ENCODE results near the gene ZDHHC9.

ZDHHC9 gene

DNA sequence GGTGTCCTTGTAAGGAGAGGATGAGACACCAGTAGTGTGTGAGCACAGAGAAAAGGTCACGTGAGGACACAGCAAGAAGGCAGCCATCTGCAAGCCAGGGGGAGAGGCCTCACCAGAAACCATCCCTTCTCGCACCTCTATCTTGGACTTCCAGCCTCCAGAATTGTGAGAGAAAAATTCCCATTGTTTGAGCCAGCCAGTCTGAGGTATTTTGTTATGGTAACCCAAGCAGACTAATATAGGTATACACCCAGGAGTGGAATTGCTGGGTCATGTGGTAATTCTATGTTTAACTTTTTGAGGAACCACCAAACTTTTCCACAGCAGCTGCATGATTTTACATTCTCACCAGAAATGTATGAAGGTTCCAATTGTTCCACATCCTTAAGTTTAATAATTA, 25.6 kb downstream of the ZDHHC9 start:
- DNase-seq (ENCODE audit: low spot score), result no peak

DNA sequence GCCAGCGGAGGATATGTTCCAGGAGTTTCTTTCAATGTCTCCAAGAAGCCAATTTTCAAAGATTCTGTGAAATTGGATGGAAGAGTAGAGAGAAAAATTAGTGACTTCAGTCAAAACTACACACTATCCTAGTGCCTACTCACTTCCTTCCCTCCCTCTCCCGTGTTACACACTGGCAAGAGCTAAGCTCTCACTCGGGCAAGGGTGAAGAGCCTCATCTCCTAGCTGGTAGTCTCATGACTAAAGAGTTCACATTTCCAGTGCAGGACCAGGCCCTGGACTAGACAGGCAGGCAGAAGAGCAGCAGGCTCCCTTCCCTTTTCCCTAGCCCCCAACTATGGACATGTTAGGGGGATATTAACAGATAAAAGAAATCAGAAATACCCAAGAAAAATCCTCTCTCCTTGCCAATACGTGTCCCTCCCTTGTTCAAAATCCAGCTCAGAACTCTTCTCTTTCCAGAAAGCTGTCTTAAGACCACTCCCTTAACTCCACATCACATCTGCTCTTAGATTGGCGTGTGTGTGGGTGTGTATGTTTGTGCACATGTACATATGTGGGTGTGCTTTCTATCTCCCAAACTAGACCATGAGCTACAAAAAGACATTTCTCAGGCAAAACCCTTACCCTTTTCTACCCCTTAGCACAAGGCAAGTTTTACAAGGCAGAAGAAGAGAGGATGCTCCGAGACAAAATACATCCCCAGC, 29.9 kb downstream of the ZDHHC9 start:
- DNase-seq (ENCODE audit: low spot score), result no peak

DNA sequence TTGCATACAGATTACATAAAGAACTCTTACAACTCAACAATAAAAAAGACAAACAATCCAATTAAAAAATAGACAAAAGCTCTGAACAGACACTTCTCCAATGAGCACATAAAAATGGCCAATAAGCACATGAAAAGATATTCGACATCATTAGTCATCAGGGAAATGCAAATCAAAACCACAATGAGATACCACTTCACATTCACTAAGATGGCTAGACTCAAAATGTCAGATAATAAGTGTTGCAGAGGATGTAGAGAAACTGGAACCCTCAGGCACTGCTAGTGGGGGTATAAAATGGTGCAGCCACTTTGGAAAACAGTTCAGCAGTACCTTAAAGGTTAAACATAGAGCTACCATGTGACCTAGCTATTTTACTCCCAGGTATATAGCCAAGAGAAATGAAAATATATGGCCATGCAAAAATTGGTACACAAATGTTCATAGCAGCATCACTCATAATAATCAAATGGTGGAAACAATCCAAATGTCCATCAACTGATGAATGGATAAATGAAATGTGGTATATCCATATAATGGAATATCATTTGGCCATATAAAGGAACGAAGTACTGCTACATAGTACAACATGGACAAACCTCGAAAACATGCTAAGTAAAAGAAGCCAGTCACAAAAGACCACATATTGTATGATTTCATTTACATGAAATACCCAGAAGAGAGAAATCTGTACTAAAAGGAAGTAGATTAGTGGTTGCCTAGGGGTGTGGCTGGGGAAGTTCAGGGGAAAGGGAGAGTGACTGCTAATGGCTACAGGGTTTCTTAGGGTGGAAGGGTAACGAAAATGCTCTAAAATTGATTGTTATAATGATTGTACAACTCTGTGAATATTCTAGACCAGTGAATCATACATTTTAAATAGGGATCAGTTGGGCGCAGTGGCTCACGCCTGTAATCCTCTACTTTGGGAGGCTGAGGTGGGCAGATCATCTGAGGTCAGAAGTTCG, 34.6 kb downstream of the ZDHHC9 start:
- DNase-seq (ENCODE audit: low spot score), result no peak

DNA sequence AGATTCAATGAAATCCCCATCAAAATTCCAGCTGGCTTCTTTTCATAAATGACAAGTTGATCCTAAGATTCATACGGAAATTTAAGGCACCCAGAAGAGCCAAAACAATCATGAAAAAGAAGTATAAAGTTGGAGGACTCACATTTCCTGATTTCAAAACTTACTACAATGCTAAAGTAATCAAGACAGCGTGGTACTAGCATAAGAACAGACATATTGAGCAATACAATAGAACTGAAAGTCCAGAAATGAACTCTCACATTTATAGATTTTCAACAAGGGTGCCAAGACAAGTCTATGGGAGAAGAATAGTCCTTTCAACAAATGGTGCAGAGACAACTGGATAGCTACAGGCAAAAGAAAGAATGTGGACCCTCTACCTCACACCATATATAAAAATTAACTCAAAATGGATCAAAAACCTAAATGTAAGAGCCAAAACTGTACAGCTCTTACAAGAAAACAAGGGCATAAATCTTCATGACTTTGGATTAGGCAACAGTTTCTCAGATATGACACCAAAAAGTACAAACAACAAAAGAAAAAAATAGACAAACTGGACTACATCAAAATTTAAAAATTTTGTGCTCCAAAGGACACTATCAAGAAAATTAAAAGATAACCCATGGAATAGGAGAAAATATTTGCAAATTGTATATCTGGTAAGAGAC, 35.4 kb downstream of the ZDHHC9 start:
- no peak for DNase-seq (ENCODE audit: low spot score)

DNA sequence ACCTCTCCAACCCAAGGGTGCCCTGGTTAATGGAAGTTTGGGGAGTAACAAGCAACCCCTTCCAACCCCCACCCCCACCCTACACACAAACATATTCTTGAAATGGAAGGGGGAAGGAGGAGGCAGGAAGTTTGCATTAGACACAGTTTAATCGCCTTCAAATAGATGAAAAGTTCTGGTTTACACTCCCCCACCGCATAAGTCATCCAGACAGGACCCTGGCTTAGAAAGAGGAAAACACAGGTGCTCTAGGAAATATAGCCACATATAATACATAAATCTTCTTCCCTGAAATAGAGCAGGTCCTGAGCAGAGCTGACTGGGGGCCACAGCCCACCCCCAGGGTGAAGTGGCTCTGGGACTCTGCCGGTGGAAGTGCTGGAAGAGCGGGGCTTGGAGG, 38.9 kb downstream of the ZDHHC9 start:
- DNase-seq (ENCODE audit: low spot score), result no peak

DNA sequence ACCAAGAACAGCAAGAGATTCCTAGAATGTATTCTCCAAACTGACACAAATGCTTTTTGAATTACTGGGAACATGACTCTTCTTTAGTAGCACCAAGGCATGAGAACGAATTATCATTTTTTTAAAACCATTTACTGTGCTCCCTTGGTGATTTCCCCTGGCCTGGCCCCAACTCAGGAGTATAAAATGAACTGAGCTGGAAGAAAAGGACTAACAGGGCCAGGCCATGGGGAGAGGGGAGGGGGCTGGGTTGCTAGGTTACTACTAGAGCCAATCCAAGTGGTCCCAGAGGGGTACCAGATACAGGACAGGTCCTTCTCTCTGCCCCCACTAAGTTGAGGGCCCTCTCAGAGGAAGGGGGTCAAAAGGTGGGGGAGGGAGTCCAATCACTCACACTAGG, 40.8 kb downstream of the ZDHHC9 start:
- DNase-seq (ENCODE audit: low spot score), result no peak

DNA sequence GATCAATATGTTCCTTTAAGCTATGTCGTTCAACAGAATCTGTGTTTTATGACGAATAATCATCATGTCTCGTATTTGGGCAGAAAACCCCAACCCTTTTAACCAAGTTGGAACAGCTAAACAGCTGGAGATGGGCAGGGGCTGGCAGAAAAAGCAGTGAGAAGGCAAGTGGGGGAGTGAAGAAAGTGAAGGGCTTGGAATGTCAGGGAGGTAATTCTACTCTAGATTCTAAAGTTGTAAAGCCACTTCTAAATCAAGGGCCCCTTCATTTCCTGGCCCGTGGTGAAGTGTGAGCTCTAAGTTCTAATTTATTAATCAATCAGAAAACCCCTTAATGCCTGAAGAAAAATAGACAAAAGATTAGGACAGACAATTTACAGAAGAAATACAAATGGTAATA, 43.5 kb downstream of the ZDHHC9 start:
- no peak for DNase-seq (ENCODE audit: low spot score)

DNA sequence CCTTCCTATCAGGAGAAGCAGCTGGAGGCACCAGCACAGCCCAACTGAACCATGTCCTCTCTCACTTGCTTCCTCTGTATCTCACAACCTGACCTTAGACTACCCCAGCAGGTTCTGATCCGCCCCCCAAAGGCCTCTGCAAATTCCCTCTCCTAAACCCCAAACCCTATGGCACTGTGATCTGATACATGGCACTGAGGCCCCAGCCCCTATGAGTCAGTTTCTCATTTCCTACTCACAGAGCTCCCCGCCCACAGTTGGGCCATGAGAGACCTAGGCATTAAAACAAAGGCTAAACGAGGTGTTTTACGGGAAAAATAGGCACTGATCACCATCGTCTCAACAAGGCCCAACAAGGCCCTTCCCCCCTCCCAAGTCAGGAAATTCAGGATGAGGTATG, 44.8 kb downstream of the ZDHHC9 start:
- no peak for DNase-seq (ENCODE audit: low spot score)

DNA sequence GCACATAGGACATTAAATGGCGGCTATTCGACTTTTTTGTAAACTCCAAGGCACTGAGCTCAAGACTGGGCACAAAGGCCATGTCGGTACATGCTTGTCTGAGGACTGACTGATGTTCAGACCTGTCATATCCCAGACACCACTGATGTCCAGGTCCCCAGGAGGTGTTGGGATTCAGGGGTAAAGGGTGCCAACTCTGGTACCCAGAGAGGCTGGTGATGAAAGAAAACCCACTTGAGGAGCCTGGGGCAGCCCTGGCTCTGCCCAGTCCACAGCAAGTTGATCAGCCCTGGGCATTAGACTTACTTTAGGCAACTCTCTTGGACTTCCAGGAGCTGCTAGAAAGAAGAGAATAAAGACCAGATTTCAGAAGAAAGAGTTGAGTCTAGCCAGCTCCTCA, 45.2 kb downstream of the ZDHHC9 start:
- no peak for DNase-seq (ENCODE audit: low spot score)

DNA sequence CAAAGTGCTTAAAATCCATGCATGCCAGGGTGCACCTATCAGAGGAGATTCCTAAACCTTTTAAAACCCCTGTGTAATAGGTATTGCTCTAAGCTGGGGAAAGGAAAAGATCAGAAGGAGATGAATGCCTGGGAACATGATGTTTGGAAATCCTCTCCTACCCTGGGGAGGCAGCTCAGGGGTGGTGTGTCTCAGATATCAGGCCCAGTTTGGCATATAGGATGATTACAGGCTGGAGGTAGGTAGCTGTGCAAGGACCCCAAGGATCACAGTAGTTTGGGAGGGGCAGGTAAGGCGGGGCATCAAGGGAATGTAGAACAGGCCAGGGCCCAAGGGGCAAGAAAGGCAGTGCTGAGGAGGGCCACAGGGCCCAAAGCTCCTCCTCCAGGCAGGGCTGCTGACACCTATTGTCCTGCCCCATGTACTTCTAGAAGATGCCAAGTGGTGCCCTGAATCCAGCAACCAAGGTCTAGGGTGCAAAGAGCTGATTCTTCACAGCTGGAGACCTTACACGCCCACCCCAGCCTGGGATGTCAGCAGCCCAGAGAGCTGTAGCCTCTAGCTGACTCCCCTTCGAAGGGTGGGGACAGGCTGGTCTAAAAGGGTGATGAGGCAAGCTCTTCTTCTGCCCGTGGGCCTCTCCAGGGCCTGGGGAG, 46.3 kb downstream of the ZDHHC9 start:
- no peak for DNase-seq (ENCODE audit: low spot score)

DNA sequence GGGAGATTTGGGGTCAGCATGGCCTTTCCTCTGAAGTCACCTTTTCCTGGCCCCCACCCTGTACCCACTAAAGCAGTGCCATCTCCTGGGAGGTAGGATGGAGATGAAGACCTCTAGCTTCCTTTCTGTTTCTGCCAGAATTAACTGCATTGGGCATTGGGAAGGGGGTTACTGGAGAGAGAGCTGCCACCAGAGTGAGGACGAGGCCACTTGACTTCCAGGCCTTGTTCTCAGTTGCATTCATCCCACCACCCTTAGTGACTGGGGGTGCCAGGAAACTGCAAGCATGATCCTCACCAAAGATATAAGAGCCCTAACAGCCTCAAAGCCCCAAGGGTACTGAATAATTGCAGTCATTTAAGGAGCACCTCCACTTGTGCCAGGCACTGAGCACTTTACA, 48.1 kb downstream of the ZDHHC9 start:
- DNase-seq (ENCODE audit: low spot score), result no peak

DNA sequence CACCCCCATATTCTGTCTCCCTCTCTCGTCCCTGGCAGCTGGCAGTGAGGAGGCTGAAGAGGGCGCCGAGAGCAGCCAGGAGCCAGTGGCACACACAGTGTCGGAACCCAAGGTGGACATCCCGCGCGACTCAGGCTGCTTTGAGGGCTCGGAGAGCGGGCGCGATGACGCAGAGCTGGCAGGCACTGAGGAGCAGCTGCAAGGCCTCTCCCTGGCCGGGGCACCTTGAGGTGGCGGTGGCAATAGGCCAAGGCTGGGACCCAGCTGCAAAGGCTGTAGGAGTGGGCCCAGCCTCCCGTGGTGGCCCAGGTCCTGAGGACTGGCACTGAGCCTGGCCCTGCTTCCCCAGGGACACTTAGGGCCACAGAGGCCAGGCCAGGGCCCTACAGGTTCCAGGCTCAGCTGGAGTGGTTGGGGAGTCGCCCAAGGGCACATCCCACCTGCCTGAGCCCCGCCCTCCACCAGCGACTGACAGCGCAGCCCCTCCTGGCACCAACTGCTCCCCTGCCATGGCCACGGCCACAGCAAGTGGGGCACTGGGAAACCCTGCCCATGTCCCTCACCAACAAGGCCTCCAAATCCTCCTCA, 50.0 kb downstream of the ZDHHC9 start:
- no peak for DNase-seq (ENCODE audit: low spot score)

DNA sequence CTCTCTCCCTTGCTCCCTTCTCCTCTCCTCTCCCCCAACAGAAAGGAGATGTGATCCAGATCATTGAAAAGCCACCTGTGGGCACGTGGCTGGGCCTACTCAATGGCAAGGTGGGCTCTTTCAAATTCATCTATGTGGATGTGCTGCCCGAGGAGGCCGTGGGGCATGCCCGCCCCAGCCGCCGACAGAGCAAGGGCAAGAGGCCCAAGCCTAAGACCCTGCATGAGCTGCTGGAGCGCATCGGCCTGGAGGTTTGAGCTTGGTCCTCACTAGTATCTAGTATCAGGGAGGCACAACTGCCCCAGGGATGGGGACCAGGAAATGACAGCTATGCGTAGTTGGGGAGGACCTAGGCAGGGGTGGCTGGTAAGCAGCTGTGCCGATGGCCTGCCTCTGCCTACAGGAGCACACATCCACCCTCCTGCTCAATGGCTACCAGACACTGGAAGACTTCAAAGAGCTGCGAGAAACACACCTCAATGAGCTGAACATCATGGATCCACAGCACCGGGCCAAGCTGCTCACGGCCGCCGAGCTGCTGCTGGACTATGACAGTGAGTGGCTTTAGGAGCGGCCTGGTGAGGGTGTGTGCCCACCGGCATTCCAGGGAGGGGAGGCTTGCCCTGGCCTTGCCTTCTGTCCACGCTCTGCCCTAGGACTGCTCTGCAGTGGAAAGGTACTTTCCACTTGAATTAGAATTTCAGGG, 50.9 kb downstream of the ZDHHC9 start:
- DNase-seq (ENCODE audit: low spot score), result no peak

DNA sequence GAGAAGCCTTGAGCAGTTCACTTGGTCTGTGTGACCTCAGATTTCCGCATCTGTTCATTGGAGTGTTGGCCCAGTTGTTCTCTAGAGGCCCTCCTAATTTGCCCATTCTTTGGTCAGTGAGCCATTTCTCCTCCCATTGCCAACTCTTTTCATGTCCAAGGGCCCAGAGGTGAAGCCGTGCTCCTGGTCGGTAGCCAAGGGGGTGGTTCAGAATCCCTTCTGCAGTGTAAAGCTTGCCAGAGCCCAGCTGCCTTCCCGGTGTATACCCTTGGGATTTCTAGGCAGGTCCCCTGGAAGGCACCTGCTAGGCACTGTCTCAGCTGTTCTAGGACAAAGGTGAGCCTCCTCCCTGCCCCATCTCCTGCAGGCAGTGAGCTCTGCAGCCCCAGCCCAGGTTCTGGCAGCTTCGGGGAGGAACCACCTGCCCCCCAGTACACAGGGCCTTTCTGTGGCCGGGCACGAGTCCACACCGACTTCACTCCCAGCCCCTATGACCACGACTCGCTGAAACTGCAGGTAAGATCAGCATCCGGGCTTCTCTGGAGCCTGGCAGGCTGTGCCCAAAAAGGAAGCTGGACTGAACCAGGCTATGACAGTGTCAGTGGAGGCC, 51.6 kb downstream of the ZDHHC9 start:
- no peak for DNase-seq (ENCODE audit: low spot score)

DNA sequence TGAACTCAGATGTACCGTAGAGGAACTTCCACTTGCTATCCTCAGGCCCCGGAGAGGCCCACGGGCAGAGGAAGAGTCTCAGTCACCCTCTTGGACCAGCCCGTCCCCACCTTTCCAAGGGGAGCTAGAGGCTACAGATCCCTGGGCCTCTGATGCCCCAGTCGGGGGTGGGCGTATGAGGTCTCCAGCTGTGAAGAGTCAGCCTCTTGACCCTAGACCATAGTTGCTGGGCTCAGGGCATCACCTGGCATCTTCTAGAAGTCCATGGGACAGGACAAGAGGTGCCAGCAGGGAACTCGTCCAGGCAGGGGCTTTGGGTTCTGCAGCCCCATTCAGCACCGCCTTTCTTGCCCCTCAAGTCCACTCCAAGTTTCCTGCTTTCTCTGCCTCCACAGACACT, 52.4 kb downstream of the ZDHHC9 start:
- DNase-seq (ENCODE audit: low spot score), result no peak

DNA sequence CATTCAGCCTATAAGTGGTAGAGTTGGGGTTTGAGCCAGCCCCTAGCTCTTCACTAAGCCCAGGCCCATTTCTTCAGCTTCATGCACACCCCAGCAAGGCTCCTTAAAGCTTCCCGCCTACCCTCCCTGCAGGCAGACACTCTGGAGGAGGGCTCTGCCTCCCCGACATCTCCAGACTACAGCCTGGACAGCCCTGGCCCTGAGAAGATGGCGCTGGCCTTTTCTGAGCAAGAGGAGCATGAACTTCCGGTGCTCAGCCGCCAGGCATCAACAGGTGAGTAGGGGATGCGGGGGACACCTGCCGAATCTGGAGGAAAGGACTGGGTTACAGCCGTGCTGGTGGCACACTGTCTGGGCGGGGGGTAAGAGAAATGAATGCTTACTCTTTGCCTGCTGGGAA, 52.9 kb downstream of the ZDHHC9 start:
- DNase-seq (ENCODE audit: low spot score), result no peak

DNA sequence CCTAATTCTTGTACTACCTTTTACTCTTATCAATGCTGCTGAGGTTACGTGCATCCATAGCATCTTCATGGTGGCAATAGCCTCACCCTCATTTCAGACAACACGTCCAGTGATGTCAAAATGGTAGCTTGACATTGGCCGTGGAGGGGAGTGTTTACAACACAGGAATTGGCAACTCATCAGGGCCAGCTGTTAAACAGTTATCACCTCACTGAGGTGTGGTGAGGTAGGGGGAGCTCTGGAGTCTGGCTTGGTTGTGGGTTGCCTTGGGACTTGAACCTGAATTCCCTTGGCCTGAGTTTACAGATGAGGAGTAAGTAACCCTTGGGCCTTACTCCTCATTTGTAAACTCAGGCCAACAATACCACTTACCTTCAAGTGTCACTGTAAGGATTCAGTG, 53.5 kb downstream of the ZDHHC9 start:
- no peak for DNase-seq (ENCODE audit: low spot score)

DNA sequence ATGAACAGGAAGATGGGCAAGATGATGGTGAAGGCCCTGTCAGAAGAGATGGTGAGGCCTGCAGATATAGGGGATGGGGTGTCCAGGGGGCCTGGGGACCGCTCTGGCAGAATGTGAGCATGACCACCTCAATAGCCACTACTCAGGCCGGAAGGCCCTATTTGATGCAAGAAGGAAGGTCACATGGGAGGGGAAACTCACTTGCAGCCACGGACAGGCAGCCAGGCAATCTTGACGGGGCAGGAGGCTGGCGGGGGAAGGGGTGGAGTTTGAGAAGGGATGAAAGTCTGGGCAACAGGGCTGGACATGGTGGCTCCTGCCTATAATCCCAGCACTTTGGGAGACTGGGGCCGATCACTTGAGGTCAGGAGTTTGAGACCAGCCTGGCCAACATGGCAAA, 55.2 kb downstream of the ZDHHC9 start:
- DNase-seq (ENCODE audit: low spot score), result no peak

DNA sequence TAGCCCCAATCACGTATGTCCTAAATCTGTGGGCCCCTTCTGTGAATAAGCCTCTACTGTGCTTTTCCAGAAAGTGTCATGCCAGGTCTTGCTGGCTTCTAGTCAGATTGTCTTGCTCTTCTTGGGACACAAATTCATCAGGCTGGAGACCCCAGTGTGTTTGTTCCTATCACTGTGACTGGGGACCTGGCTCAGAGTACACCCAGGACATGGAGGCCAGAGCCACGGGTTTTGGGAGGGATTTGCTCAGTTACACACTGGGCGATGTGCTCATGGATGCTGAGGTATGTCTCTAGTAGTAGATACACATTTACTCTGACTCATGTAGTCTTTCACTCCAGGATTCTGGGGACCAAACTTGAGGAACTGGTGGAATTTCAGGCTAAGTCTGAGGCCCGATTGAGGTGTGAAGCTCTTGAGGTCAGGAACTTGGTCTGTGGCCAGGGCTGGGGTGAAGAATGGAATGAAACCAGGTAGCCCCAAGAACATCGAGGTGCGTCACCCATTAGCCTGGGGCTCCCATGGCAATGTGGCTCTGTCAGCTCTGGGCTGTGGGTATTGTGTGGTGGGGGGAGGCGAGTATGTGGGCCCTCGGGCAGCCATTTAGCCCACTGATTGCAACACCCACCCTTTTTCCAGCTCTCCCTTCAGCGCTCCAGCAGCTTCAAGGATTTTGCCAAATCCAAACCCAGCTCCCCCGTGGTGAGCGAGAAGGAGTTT, 56.2 kb downstream of the ZDHHC9 start:
- DNase-seq (ENCODE audit: low spot score), result no peak

DNA sequence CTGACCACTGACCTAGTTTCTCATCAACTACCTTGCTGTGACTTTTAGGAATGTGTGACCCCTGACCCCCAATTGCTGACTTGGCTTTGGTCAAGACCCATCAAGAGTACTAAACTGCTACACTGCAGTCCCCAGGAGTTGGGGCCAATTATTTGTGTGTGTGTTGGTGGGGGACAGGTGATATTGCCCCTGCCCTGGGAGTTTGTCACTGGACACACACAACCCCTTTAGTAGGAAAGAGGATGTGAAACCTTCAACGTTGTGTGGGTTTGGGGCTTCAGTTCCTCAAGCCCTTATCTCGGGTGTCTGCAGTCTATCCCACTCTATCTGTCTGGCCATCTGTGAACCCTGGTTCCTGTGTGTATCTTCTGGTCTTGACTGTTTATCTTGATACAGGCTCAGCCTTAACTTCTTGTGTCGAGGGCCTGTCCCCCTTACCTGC, 57.5 kb downstream of the ZDHHC9 start:
- no peak for DNase-seq (ENCODE audit: low spot score)
